Nephron progenitor cell (in vitro differentiated cells): Measurements from ENCODE around the gene ZNF8.
A peak's percentile ranks its signal among the peaks of the same experiment; 100 is the strongest.
"Not testable (repeated sequence)": the region's sequence is repeated elsewhere in the genome, so short reads cannot be mapped to it uniquely, and the experiment has no call there.

Experiments
- DNase-seq: peaks from one replicate; pipeline ENCODE4 v3.0.0; 2021
- H3K27ac Mint-ChIP-seq: 2 replicates; pipeline ENCODE4 v1.8.0; 2021; ENCODE audit warnings: mild to moderate bottlenecking, moderate library complexity, mixed read lengths
- H3K27me3 Mint-ChIP-seq: 2 replicates; pipeline ENCODE4 v1.8.0; 2021; ENCODE audit warnings: mild to moderate bottlenecking, low read depth, mixed read lengths; ENCODE audit not compliant: poor library complexity
- H3K36me3 Mint-ChIP-seq: 2 replicates; pipeline ENCODE4 v1.8.0; 2021; ENCODE audit warnings: low read depth, mixed read lengths
- H3K4me1 Mint-ChIP-seq: 2 replicates; pipeline ENCODE4 v1.8.0; 2021; ENCODE audit warnings: mixed read lengths
- H3K4me3 Mint-ChIP-seq: 2 replicates; pipeline ENCODE4 v1.8.0; 2021; ENCODE audit warnings: mild to moderate bottlenecking, moderate library complexity, mixed read lengths
- H3K9me3 Mint-ChIP-seq: 2 replicates; pipeline ENCODE4 v1.8.0; 2021; ENCODE audit warnings: mild to moderate bottlenecking, moderate library complexity, mixed read lengths
- CTCF ChIP-seq: fragments of 200-600 bp; sonication (generic); IDR thresholded peaks from 2 replicates; pipeline ENCODE4 v1.5.0; 2021; ENCODE audit warnings: antibody characterized with exemption

ZNF8 gene

GRCh38 chr19:58304748-58305064 lies 26.0 kb downstream of the ZNF8 start:
- H3K36me3 Mint-ChIP-seq, result peaks cover 86% of the 10 kb centered on the region
- no peak for DNase-seq
- no peak for TF ChIP-seq CTCF
- peak overlapping the region; percentile 60 for H3K27ac Mint-ChIP-seq
- H3K9me3 Mint-ChIP-seq, result peaks cover 8% of the 10 kb centered on the region
- H3K4me1 Mint-ChIP-seq, result peaks cover 25% of the 10 kb centered on the region
- H3K27me3 Mint-ChIP-seq, result peaks cover 2% of the 10 kb centered on the region
- H3K4me3 Mint-ChIP-seq, result peak overlapping the region; percentile 100

- Mint-ChIP-seq H3K9me3 (peaks cover 5% of the 10 kb centered on the region), H3K4me3 (peak within 1 kb of the TSS; percentile 100), H3K27me3 (peaks cover 2% of the 10 kb centered on the region), H3K4me1 (peaks cover 25% of the 10 kb centered on the region), H3K36me3 (peaks cover 86% of the 10 kb centered on the region), H3K27ac (peak within 1 kb of the TSS; percentile 99)
- TF ChIP-seq CTCF, result no peak
- peak; percentile 89 for DNase-seq
Observed at GRCh38 chr19:58305065-58305931, 26.5 kb downstream of the ZNF8 start, which contains the start of gene ERVK3-1. ERVK3-1 (plus strand) TSS chr19:58305377; CDS start chr19:58312169, 6,792 bp downstream.

GRCh38 chr19:58305932-58306323 lies 27.2 kb downstream of the ZNF8 start:
- Mint-ChIP-seq H3K36me3 (peaks cover 86% of the 10 kb centered on the region), H3K27ac (peak overlapping the region; percentile 73), H3K9me3 (peaks cover 3% of the 10 kb centered on the region), H3K27me3 (no peaks in the 10 kb centered on the region), H3K4me3 (peak overlapping the region; percentile 100), H3K4me1 (peaks cover 25% of the 10 kb centered on the region)
- TF ChIP-seq CTCF, result no peak
- no peak for DNase-seq

GRCh38 chr19:58307736-58308135 lies 29.0 kb downstream of the ZNF8 start:
- H3K4me1 Mint-ChIP-seq, result peaks cover 25% of the 10 kb centered on the region
- no peaks in the 10 kb centered on the region for H3K27me3 Mint-ChIP-seq
- peaks cover 86% of the 10 kb centered on the region for H3K36me3 Mint-ChIP-seq
- no peaks in the 10 kb centered on the region for H3K9me3 Mint-ChIP-seq
- H3K4me3 Mint-ChIP-seq, result no peak overlapping the region
- no peak for DNase-seq
- no peak for TF ChIP-seq CTCF
- H3K27ac Mint-ChIP-seq, result no peak overlapping the region

- peaks cover 98% of the 10 kb centered on the region for H3K36me3 Mint-ChIP-seq
- not testable (repeated sequence) for H3K9me3 Mint-ChIP-seq, H3K4me1 Mint-ChIP-seq, H3K27me3 Mint-ChIP-seq, H3K4me3 Mint-ChIP-seq, H3K27ac Mint-ChIP-seq
- peak; percentile 53 for TF ChIP-seq CTCF
- DNase-seq, result peak; percentile 51
Observed at GRCh38 chr19:58310685-58311084, 31.9 kb downstream of the ZNF8 start.
